Lower lobe of right lung (tissue), 2 donors: ENCODE measurements around the gene SPTBN2. TPM values are rescaled to one million over a fixed set of nuclear protein-coding genes. Genes with fewer than 3 reads are reported as not detected.

Experiments
- ATAC-seq, 2 donors: fragments of 200-7000 bp; cut with Tn5 transposase; one replicate each; pipeline ENCODE4 v1.9.1; 2020 to 2022; ENCODE audit warnings: mild to moderate bottlenecking in 2 of 2, moderate library complexity in 2 of 2
- DNase-seq: peaks from one replicate; pipeline ENCODE4 v3.0.0-alpha.2; 2020
- H3K27ac ChIP-seq: fragments of 200-600 bp; one replicate; pipeline ENCODE4 v1.8.0; 2022
- H3K27me3 ChIP-seq: fragments of 200-600 bp; one replicate; pipeline ENCODE4 v1.8.0; 2022; ENCODE audit warnings: low read depth
- H3K36me3 ChIP-seq: fragments of 200-600 bp; one replicate; pipeline ENCODE4 v1.8.0; 2022; ENCODE audit warnings: mild to moderate bottlenecking
- H3K4me1 ChIP-seq: fragments of 200-600 bp; one replicate; pipeline ENCODE4 v1.8.0; 2022
- H3K4me3 ChIP-seq: fragments of 200-600 bp; one replicate; pipeline ENCODE4 v1.8.0; 2022; ENCODE audit warnings: mild to moderate bottlenecking
- H3K9me3 ChIP-seq: fragments of 200-600 bp; one replicate; pipeline ENCODE4 v1.8.0; 2022
- CTCF ChIP-seq: fragments of 200-600 bp; IDR thresholded peaks from one replicate; pipeline ENCODE4 v1.8.0; 2022; ENCODE audit warnings: antibody characterized with exemption, mild to moderate bottlenecking
- intact Hi-C: fragments of 100-400 bp; cut with DNase I; formaldehyde crosslinking; loops from one replicate; pipeline ENCODE4 v1.11.0; 2022
- total RNA-seq: library from RNA; stranded (reverse); fragmentation: NEBNext Ultra II Directional; extraction: Animal tissue kit (Norgen Biotek cat#: 25700); gene quantifications from one replicate; pipeline ENCODE4 v1.2.1, GENCODE V29; 2021
- donor health status: DM: no; HTN: yes; CAD: no; lungs with severe emphysema.

SPTBN2 gene
- total RNA-seq, 1 donor from 2014 or later: 6.4 TPM

DNA sequence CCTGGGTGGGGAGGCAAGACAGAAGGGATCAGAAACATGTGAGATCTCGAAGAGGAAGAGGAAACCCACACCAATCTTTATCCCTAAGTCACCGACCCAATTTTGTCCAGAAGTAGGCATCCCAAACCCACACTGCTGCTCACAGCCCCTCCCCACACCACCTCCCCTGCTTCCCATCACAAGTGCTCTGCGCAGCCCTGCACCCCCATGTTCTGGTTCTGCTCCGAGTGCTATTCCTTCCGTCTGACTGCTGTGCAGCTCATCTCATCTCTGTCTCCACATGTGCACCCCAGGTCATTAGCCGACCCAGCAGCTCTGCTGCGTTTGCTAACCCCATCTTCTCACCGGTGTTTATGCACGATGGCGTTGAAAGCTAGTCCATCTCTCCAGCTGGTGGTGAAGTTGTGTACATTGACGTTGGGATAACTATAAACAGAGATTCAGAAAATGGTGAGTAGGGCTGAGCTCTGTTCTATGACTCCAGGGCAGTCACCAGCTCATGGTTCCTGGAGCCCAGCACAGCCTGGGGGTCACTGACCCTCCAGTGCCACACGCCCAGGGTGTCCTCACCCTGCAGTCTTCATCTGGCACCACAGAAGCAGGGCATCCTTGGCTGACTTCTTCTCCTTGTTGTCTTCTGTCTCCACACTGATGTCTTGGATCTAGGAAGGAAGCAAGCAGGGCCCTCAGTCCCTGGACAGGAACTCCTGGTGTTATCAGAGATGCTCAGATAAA, 15.1 kb downstream of the SPTBN2 start:
- Histone ChIP-seq H3K36me3 (no peaks in the 10 kb centered on the region), H3K4me1 (peaks cover 6% of the 10 kb centered on the region), H3K9me3 (no peaks in the 10 kb centered on the region), H3K27ac (no peak overlapping the region), H3K4me3 (no peak overlapping the region), H3K27me3 (no peaks in the 10 kb centered on the region)
- intact Hi-C loops: no loop called here
- DNase-seq (no peak), ATAC-seq (no peak)
- no peak for TF ChIP-seq CTCF

- no peak for TF ChIP-seq CTCF
- DNase-seq (no peak), ATAC-seq (no peak)
- no peak overlapping the region for H3K4me3 ChIP-seq
- no peaks in the 10 kb centered on the region for H3K9me3 ChIP-seq
- no peaks in the 10 kb centered on the region for H3K36me3 ChIP-seq
- no peaks in the 10 kb centered on the region for H3K27me3 ChIP-seq
- no peaks in the 10 kb centered on the region for H3K4me1 ChIP-seq
- intact Hi-C loops: no loop called here
- no peak overlapping the region for H3K27ac ChIP-seq
Observed at GRCh38 chr11:66710384-66710930, 18.6 kb downstream of the SPTBN2 start.

GRCh38 chr11:66708701-66709100, 20.3 kb downstream of the SPTBN2 start:
- no peaks in the 10 kb centered on the region for H3K9me3 ChIP-seq
- no peak overlapping the region for H3K4me3 ChIP-seq
- intact Hi-C loops: no loop called here
- no peak for DNase-seq
- H3K4me1 ChIP-seq: no peaks in the 10 kb centered on the region
- ATAC-seq: no peak
- H3K27me3 ChIP-seq: no peaks in the 10 kb centered on the region
- no peak for TF ChIP-seq CTCF
- no peaks in the 10 kb centered on the region for H3K36me3 ChIP-seq
- no peak overlapping the region for H3K27ac ChIP-seq

DNA sequence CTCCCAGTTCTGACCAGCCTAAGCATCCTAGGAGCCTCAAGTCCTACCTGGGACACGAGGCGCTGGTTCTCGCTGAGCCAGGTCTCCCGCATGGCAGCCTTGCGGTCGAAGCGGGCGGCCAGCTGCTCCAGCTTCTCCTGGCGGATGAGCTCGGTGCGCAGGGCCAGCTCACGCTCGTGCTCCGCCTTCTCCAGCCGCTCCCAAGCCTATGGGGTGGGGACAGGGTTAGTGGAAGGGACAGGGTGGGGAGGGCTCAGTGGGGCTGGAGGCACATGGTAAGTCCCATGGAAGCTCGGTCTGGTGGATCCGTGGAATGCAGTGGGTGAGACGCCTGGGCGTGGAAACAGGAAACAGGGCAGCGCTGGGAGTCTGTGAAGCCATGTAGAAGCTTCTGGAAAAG, 20.9 kb downstream of the SPTBN2 start:
- ATAC-seq (no peak), DNase-seq (no peak)
- Histone ChIP-seq H3K9me3 (no peaks in the 10 kb centered on the region), H3K27ac (no peak overlapping the region), H3K4me3 (no peak overlapping the region), H3K27me3 (no peaks in the 10 kb centered on the region), H3K36me3 (no peaks in the 10 kb centered on the region), H3K4me1 (no peaks in the 10 kb centered on the region)
- TF ChIP-seq CTCF: no peak
- intact Hi-C loops: no loop called here

DNA sequence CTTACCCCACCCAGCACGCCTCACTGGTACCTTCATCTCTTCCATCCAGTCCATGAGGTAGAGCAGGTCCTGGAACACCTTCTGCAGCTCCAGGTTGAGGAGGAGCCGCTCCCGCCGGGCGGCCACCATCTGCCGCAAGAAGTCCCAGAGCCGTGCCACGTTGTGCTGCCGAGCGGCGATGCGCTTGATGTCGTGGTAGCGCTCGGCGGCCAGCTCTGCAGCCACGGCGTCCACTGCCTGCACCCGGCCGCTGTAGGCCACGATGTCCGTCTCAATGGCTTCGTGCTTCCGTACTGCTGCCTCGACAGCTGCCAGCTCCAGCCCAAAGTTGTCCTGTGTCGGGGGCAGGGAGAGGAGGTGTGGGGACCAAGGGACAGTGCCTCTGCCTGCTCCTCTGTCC, 21.5 kb downstream of the SPTBN2 start:
- intact Hi-C loops: no loop called here
- H3K27me3 ChIP-seq: no peaks in the 10 kb centered on the region
- DNase-seq: no peak
- ATAC-seq: no peak
- TF ChIP-seq CTCF: no peak
- H3K9me3 ChIP-seq: no peaks in the 10 kb centered on the region
- H3K27ac ChIP-seq: no peak overlapping the region
- H3K36me3 ChIP-seq: no peaks in the 10 kb centered on the region
- no peaks in the 10 kb centered on the region for H3K4me1 ChIP-seq
- no peak overlapping the region for H3K4me3 ChIP-seq
